NB4 (cell line): ENCODE measurements around the gene PPP3R1.

Experiments
- MYC ChIP-seq: IDR thresholded peaks from 2 replicates; pipeline ENCODE4 v1.6.1; 2011; ENCODE audit warnings: low read depth, low read length
- POLR2A ChIP-seq: IDR thresholded peaks from 2 replicates; pipeline ENCODE4 v1.6.1; 2011; ENCODE audit warnings: mild to moderate bottlenecking; ENCODE audit not compliant: insufficient read length; ENCODE audit errors: extremely low read depth
- TF ChIP-seq, protein P1 (sequence below): IDR thresholded peaks from one replicate; pipeline ENCODE4 v1.5.1; 2012; ENCODE audit warnings: low read depth, low read length
- TF ChIP-seq, protein P2 (sequence below): IDR thresholded peaks from 2 replicates; pipeline ENCODE4 v1.6.1; 2011; ENCODE audit warnings: low read depth, low read length

GRCh38 chr2:68245066-68245465, 7.3 kb downstream of the PPP3R1 start:
- TF ChIP-seq POLR2A (no peak), MYC (no peak)
- TF ChIP-seq, protein P1, sequence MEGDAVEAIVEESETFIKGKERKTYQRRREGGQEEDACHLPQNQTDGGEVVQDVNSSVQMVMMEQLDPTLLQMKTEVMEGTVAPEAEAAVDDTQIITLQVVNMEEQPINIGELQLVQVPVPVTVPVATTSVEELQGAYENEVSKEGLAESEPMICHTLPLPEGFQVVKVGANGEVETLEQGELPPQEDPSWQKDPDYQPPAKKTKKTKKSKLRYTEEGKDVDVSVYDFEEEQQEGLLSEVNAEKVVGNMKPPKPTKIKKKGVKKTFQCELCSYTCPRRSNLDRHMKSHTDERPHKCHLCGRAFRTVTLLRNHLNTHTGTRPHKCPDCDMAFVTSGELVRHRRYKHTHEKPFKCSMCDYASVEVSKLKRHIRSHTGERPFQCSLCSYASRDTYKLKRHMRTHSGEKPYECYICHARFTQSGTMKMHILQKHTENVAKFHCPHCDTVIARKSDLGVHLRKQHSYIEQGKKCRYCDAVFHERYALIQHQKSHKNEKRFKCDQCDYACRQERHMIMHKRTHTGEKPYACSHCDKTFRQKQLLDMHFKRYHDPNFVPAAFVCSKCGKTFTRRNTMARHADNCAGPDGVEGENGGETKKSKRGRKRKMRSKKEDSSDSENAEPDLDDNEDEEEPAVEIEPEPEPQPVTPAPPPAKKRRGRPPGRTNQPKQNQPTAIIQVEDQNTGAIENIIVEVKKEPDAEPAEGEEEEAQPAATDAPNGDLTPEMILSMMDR = no peak
- TF ChIP-seq, protein P2, sequence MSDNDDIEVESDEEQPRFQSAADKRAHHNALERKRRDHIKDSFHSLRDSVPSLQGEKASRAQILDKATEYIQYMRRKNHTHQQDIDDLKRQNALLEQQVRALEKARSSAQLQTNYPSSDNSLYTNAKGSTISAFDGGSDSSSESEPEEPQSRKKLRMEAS = no peak
